ENCODE data around the gene TFEC.

- TF ChIP-seq RFX5 (IDR thresholded peaks at IDR 0.05; ENCODE audit: low read depth, low read length) (no peak), POLR2A (IDR thresholded peaks at IDR 0.05; ENCODE audit: low read depth, low read length) (no peak), FOS (IDR thresholded peaks at IDR 0.05; ENCODE audit: low read depth, low read length) (no peak), CTCF (conservative IDR thresholded peaks at IDR 0.05; ENCODE audit: low read depth, low read length) (no peak), USF2 (IDR thresholded peaks at IDR 0.05; ENCODE audit: low read depth, low read length) (no peak), SMC3 (IDR thresholded peaks at IDR 0.05; ENCODE audit: low read depth, low read length) (no peak), CEBPB (IDR thresholded peaks at IDR 0.05; ENCODE audit: low read depth, low read length) (no peak), RAD21 (IDR thresholded peaks at IDR 0.05; ENCODE audit: low read length) (no peak), MAFK (IDR thresholded peaks at IDR 0.05; ENCODE audit: low read depth, low read length) (no peak), BHLHE40 (IDR thresholded peaks at IDR 0.05; ENCODE audit: low read depth, low read length) (no peak), ELK1 (IDR thresholded peaks at IDR 0.05; ENCODE audit: borderline replicate concordance, low read depth, low read length) (no peak), MAZ (IDR thresholded peaks at IDR 0.05; ENCODE audit: borderline replicate concordance, low read depth, low read length) (no peak), CHD1 (IDR thresholded peaks at IDR 0.05; ENCODE audit: low read depth, low read length) (no peak)
Observed at GRCh38 chr7:116032886-116033285, 2.3 kb upstream of the TFEC start.
